Glutamatergic neuron (in vitro differentiated cells): ENCODE measurements around the gene MED26. TPM values are rescaled to one million over a fixed set of nuclear protein-coding genes. Genes with fewer than 3 reads are reported as not detected.

Source experiments
- DNase-seq: peaks from one replicate; pipeline ENCODE4 v3.0.0; 2022
- H3K27ac Mint-ChIP-seq: one replicate; pipeline ENCODE4 v1.8.0; 2020; ENCODE audit warnings: mild to moderate bottlenecking, mixed read lengths, inconsistent platforms; ENCODE audit not compliant: unreplicated experiment
- H3K27me3 Mint-ChIP-seq: one replicate; pipeline ENCODE4 v1.8.0; 2020; ENCODE audit warnings: mild to moderate bottlenecking, moderate library complexity, mixed read lengths, inconsistent platforms; ENCODE audit not compliant: unreplicated experiment
- H3K36me3 Mint-ChIP-seq: one replicate; pipeline ENCODE4 v1.8.0; 2020; ENCODE audit warnings: mild to moderate bottlenecking, mixed read lengths, inconsistent platforms; ENCODE audit not compliant: unreplicated experiment
- H3K4me1 Mint-ChIP-seq: one replicate; pipeline ENCODE4 v1.8.0; 2020; ENCODE audit warnings: mild to moderate bottlenecking, low read depth, mixed read lengths, inconsistent platforms; ENCODE audit not compliant: unreplicated experiment
- H3K4me3 Mint-ChIP-seq: one replicate; pipeline ENCODE4 v1.8.0; 2020; ENCODE audit warnings: mild to moderate bottlenecking, mixed read lengths, inconsistent platforms; ENCODE audit not compliant: unreplicated experiment
- H3K9me3 Mint-ChIP-seq: one replicate; pipeline ENCODE4 v1.8.0; 2020; ENCODE audit warnings: mild to moderate bottlenecking, moderate library complexity, mixed read lengths, inconsistent platforms; ENCODE audit not compliant: unreplicated experiment
- total RNA-seq: library from RNA; stranded (reverse); fragmentation: NEBNext Ultra II Directional; extraction: Animal tissue kit (Norgen Biotek cat#: 25700); gene quantifications from one replicate; pipeline ENCODE4 v1.2.1, GENCODE V29; 2021; ENCODE audit not compliant: unreplicated experiment
- TF ChIP-seq, protein P1 (sequence below): fragments of 200-600 bp; sonication (generic); IDR thresholded peaks from one replicate; pipeline ENCODE4 v1.5.0; 2021; ENCODE audit not compliant: partially characterized antibody, unreplicated experiment

The MED26 gene
- total RNA-seq, 1 donor from 2014 or later = 9.8 TPM

DNA sequence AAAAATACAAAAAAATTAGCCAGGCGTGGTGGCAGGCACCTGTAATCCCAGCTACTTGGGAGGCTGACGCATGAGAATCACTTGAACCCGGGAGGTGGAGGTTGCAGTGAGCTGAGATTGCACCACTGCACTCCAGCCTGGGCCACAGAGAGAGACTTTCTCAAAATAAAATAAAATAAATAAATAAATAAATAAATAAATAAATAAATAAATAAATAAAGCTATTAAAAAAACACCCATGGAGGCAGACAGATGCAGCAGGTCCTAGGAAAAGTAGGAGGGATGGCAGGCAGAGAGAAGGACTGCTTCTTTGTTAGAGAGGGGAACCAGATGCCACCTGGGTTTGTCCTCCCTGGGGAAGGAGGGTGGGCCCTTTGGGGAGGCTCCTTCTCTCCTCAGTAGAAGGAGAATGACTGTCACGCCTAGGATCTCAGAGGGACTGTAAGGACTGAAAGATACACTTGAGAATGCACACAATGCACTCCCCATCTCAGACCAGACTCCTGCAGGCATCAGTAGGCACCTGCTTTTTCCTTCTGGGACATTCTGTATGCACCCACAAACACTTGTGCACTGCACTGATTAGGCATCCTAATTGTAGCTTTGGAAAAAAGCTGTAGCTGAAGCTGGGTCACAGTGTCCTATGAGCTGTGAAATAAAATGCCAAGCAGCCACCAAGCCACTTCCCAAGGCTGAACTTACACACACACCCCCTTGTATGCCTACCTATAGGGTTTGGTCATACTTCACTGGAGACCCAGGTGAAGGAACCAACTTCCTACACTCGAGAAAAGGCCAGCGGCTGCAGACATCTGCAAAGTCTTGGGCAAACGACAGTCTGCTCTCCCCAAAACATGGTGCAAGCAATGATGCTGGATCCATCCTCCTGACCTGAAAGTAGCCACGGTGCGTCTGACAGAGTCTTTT, 36.9 kb downstream of the MED26 start:
- no peaks in the 10 kb centered on the region for H3K36me3 Mint-ChIP-seq
- peak overlapping the region; percentile 42 for H3K4me3 Mint-ChIP-seq
- peaks cover 56% of the 10 kb centered on the region for H3K4me1 Mint-ChIP-seq

DNA sequence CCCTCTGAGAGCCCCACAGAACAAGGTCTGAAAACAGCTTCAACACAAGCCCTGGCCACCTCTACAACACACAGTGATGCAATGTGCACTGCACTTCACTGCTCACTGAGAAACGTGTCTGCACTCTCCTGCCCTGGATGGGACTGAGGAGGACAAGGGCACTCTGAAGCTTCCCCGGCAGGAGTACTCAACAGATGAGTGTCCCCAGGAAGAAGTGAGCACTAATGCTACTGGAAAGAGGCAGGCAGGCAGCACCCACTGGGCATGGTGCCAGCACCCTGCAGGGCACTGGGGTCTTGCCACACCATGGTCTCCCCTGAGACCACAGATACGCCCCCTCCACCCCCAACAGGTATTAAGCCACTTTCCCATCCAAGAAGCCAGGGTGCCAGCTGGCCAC, 38.1 kb downstream of the MED26 start:
- no peak for DNase-seq
- peak overlapping the region; percentile 3 for H3K4me3 Mint-ChIP-seq
- H3K36me3 Mint-ChIP-seq = no peaks in the 10 kb centered on the region
- H3K9me3 Mint-ChIP-seq = peaks cover 10% of the 10 kb centered on the region
- H3K27ac Mint-ChIP-seq = peak overlapping the region; percentile 33
- H3K4me1 Mint-ChIP-seq = peaks cover 66% of the 10 kb centered on the region
- TF ChIP-seq, protein P1, sequence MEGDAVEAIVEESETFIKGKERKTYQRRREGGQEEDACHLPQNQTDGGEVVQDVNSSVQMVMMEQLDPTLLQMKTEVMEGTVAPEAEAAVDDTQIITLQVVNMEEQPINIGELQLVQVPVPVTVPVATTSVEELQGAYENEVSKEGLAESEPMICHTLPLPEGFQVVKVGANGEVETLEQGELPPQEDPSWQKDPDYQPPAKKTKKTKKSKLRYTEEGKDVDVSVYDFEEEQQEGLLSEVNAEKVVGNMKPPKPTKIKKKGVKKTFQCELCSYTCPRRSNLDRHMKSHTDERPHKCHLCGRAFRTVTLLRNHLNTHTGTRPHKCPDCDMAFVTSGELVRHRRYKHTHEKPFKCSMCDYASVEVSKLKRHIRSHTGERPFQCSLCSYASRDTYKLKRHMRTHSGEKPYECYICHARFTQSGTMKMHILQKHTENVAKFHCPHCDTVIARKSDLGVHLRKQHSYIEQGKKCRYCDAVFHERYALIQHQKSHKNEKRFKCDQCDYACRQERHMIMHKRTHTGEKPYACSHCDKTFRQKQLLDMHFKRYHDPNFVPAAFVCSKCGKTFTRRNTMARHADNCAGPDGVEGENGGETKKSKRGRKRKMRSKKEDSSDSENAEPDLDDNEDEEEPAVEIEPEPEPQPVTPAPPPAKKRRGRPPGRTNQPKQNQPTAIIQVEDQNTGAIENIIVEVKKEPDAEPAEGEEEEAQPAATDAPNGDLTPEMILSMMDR = no peak
- peaks cover 7% of the 10 kb centered on the region for H3K27me3 Mint-ChIP-seq

More for the DNA sequence above, 36.9 kb downstream of the MED26 start:
- peaks cover 5% of the 10 kb centered on the region for H3K27me3 Mint-ChIP-seq
- TF ChIP-seq, protein P1 = no peak
- H3K27ac Mint-ChIP-seq = peak overlapping the region; percentile 43
- DNase-seq = no peak
- H3K9me3 Mint-ChIP-seq = peaks cover 10% of the 10 kb centered on the region

DNA sequence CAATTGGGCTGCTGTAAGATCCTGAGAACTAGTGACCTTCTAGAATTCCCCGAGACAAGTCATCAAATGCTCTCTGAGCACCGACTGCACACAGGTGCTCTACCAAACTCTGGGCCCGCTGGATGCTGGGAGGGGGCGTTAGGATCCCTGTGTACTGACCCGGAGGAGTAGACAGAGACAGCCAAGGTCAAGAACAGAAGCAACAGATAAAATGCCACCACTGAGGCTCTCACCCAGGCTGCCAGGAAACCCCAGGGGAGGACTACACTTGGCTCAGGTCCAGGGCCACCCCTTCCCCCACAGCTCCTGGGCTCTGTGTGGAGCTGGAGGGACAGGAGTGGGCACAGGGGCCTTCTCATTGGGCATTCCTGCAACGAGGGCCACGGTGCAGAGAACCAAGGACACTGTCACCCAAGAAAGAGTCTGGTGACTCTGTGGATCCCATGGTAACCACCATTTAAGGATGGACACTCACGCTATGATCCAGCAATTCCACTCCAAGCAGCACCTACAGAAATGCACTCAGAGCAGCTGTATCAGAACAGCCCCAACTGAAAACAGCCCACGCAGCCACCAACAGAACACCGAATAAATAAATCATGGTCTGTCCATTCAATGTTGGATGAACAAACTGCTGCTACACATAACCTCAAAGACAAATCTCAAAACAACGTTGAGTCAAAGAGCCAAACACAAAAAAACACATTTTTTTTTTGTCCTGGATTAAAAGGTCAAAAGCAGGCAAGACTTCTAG, 39.0 kb downstream of the MED26 start:
- Mint-ChIP-seq H3K9me3 (peaks cover 15% of the 10 kb centered on the region), H3K27me3 (peaks cover 4% of the 10 kb centered on the region), H3K4me1 (peaks cover 72% of the 10 kb centered on the region), H3K27ac (peak overlapping the region; percentile 73), H3K36me3 (no peaks in the 10 kb centered on the region), H3K4me3 (peak overlapping the region; percentile 3)
- no peak for DNase-seq
- TF ChIP-seq, protein P1 = no peak

DNA sequence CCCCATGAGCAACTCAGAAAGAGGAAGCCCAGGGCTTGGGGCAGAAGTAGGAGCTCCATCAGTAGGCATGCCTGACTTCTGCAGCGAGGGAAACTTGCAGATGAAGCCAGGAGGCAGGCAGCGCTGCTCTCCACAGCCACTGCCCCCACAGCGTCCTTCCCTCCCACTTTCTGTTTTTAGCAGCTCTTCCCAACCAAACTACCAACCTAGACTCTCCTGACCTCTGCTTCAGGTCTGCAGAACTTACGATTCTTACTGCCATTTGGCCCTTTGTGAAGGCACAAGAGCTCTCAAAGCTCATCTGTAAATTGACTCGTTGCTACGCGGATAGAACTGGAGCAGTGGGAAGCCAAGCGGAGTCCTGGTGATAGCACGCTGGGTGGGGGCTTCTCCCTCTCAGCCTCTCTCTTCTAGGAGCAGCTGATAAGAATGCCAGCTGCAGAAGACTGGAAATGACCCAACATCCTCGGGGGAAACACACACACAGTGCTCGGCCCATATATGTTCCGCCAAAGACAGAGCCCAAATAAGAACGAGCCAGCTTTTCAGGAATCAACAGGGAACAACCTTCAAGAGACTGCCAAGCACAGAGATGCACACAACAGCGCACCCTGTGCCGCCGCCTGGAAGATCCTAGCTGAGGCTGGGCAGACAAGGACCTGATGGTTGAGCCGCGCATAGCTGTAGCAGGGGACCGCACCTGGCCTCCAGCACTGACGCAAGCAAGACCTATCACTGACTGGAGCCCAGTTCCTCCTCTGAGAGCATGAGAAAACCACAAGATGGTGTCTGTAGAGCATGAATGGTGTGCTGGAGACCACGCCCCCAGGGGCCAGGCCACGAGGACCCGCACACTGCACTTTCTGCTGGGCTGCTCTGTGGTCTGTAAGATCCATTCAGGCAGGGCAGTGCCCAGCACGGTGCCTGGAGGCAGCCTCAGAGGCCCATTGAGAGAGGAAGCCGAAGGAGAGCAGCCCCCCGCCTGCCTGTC, 39.9 kb downstream of the MED26 start:
- TF ChIP-seq, protein P1 = no peak
- H3K4me1 Mint-ChIP-seq = peaks cover 73% of the 10 kb centered on the region
- DNase-seq = no peak

More for the DNA sequence above, 39.9 kb downstream of the MED26 start:
- Mint-ChIP-seq H3K27me3 (peaks cover 5% of the 10 kb centered on the region), H3K4me3 (peak overlapping the region; percentile 74), H3K36me3 (no peaks in the 10 kb centered on the region), H3K9me3 (peaks cover 13% of the 10 kb centered on the region), H3K27ac (peak overlapping the region; percentile 73)
